OCI-LY7 (cell line): ENCODE measurements around the gene PRRX1.

Source experiments
- CTCF ChIP-seq: fragments of 200-600 bp; sonication (generic); conservative IDR thresholded peaks from 2 replicates; pipeline ENCODE4 v1.5.1; 2014; ENCODE audit warnings: mild to moderate bottlenecking, antibody characterized with exemption, low read length, moderate library complexity, mixed read lengths
- EZH2phosphoT487 ChIP-seq: fragments of 200-600 bp; sonication (generic); IDR thresholded peaks from 2 replicates; pipeline ENCODE4 v1.6.1; 2018; ENCODE audit warnings: low read depth, borderline replicate concordance, mild to moderate bottlenecking, mixed run types, antibody characterized with exemption, low read length, moderate library complexity, mixed read lengths

GRCh38 chr1:170663404-170664092 is 383 bp upstream of the PRRX1 start:
- no peak for TF ChIP-seq CTCF
- no peak for TF ChIP-seq EZH2phosphoT487
